Amygdala (tissue), 56 donors: Measurements from ENCODE around the gene BHLHE40.

Experiments used
- DNase-seq, 56 donors: peaks; one replicate each; lab custom pipeline; 2025; lab: John Stamatoyannopoulos, UW

BHLHE40 gene

DNA sequence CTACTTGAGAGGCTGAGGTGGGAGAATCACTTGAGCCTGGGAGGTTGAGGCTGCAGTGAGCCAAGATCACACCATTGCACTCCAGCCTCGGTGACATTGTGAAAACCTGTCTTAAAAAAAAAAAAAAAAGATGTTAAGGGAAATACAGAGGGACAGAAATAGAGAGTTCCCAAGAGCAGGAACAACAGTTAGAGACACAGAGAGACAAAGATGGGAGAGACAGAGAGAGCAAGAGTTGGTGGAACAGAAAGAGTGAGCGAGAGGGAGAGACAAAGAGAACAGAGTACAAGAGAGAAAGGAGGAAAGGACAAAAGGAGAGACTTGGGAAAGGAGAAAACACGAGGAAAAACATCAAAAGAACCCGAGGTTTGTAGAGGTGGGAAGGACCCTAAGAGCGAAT lies 35.8 kb downstream of the BHLHE40 start:
- no peak for DNase-seq

- DNase-seq: no peak
These were observed 37.2 kb downstream of the BHLHE40 start for GRCh38 chr3:5016211-5017161.

DNA sequence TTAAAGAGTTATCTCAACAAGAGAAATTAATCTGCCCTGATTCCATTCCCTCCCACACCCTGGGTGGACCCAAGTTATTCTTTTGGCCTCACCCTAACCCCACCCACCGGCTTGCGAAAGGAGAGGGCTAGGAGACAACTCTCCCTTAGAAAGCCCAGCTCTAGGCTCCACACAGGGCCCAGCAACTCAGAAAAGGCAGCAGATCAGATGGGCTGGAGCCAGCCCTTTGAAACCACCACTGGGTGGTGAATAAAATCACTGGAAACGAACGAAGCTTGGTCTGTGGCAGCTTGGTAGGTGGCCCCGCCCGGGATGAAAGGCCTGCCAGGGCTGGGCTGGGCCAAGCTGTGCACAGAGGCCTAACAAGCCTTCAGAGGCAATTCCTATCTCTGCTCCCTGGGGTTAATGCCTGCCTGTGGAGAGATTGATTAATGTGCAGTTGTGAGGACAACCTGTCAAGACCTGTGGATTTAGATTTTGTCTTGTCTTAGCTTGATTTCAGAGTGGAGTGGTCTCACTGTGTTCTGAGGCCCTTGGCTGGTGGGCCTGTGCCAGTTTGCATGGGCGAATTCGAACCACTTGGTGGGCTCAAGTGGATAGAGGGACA lies 38.8 kb downstream of the BHLHE40 start:
- DNase-seq: peak in 9 of 56 donors; percentile 2 to 35 (median 17)

GRCh38 chr3:5019411-5020241 lies 40.4 kb downstream of the BHLHE40 start:
- no peak for DNase-seq

DNA sequence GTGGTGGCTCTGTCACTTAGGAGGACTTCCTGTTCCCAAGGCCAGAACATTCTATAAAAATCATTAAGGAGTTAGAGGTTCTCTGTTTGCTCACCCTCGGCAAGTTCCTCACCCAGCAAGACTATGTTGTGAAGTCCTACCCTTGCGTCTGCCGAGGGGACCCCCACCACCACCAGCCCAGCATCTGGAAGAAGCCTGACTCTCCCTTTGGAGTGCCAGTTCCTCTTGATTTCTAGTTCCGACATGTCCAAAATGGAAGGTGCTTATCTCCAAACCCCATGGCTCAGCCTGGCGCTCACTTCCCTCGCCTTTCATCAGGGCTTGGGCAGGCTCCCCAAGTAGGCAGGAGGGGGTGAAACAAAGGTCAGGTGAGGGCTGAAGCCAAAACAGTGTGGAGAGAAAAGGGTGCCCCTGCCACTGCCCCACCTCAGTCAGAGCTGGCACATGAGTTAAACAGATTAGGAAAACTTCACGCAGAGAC lies 41.0 kb downstream of the BHLHE40 start:
- no peak for DNase-seq

DNA sequence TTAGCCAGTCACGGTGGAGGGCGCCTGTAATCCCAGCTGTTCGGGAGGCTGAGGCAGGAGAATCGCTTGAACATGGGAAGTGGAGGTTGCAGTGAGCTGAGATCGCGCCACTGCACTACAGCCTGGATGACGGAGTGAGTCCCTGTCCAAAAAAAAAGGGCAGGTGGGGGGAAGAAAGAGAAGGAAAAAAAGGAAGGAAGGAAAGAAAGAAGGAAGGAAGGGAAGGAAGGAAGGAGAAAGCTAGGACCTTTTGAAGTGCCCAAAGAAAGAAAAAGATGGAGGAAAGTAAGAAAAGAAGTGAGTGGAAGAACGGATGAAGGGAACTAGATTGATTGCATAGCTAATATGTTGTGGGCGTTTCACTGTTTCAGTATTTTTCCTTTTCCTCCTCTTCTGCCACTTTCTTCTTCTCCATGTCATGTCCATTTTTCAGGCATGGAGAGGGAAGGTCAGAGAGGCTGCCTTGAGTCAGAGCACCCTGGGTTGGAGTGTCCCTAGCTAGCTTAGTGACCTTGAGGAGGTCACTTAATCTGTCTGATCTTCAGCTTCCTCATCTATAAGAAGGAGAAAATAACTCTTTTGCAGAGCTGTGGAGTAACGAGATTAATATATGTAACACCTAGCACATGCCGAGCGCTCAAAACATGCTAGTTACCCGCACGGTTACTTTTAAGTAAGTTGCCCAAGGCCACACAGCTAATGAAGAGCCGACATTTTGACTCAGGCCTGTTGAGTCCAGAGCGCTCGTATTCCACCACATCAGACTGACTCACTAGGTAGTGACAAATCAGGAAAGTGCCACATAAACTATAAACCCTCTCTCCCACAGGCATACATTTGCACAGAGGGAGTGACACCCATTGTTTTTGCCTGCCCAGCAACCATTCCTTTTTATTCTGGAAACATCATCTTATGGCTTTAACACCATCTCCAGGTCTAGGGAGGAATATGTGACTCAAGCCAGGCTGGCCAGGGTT lies 42.2 kb downstream of the BHLHE40 start:
- no peak for DNase-seq

DNA sequence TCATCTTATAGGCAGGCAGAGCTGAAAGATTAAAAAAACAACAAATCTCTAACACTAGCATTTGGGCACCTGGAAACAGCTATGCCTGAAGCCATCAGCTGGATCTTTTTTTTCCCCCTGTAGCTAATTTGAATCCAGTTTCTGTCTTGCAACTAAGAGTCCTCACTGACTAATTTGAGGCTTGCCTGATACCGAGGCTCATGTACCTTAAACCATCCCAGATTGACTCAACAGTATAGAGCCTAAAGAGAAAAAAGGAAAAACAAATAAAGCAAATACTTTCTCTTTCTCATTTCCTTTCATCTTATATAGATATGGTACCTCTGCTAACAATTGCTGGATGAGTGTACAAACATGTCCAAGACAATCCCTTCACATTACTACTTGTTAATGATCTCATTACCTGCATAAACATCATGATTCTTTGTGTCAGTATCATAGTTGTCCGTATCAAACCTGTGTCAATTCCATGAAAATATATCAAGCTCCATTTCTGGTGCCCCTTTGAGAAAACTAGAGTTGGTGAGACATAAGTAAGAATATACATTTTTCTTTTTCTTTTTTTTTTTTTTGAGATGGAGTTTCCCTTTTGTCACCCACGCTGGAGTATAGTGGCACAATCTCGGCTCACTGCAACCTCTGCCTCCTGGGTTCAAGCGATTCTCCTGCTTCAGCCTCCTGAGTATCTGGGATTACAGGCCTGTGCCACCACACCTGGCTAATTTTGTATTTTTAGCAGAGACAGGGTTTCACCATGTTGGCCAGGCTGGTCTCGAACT lies 43.1 kb downstream of the BHLHE40 start:
- no peak for DNase-seq

DNA sequence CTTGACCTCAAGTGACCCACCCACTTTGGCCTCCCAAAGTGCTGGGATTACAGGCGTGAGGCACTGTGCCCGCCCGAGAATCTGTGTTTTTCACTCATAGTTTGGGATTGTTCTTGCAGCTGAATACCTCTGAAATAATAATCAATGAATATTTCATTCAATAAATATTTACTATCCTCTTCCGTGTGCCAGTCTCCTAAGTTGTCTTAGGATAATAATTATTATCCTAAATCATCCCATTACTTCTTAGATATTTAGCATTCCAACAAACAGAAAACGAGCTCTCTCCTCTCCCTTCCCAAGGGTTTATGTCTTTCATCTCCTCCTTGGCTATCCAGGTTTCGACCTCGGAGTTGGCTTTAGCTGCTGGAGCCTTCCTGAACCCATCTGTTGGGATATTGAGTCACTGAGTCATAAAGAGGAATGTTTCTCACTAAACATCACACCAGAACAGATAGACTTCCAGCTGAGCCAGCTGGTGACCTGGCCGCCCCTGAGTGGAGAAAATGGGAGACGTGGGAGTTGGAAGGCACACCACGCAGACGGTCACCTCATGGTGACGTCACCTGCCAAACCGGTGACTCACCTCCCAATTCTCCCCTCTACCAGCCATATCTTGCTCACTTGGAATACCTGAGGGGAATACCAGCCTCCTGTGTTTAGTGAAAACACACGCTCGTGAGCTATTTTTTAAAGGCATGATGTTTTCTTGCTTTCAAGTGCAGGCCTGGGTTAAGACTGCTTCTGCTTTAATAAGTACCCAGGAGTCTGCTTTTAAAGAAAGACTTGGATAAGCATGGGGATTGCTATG lies 43.9 kb downstream of the BHLHE40 start:
- DNase-seq: peak in 1 of 56 donors; percentile 24

GRCh38 chr3:5023777-5024346 lies 44.6 kb downstream of the BHLHE40 start:
- no peak for DNase-seq

GRCh38 chr3:5026046-5026362 lies 46.8 kb downstream of the BHLHE40 start:
- DNase-seq: peak in 1 of 56 donors; percentile 47

GRCh38 chr3:5029715-5030114 lies 50.5 kb downstream of the BHLHE40 start:
- no peak for DNase-seq

GRCh38 chr3:5030152-5030551 lies 50.9 kb downstream of the BHLHE40 start:
- DNase-seq: no peak

- no peak for DNase-seq
These were observed 53.6 kb downstream of the BHLHE40 start for GRCh38 chr3:5032844-5033243.
